Measurements from ENCODE around the gene ELOVL6. TPM values are rescaled to one million over a fixed set of nuclear protein-coding genes. Genes with fewer than 3 reads are reported as not detected.

The ELOVL6 gene
- total RNA-seq, 4 donors from 2014 or later = 0.10 to 0.42 (median 0.13) TPM; not detected in 1

DNA sequence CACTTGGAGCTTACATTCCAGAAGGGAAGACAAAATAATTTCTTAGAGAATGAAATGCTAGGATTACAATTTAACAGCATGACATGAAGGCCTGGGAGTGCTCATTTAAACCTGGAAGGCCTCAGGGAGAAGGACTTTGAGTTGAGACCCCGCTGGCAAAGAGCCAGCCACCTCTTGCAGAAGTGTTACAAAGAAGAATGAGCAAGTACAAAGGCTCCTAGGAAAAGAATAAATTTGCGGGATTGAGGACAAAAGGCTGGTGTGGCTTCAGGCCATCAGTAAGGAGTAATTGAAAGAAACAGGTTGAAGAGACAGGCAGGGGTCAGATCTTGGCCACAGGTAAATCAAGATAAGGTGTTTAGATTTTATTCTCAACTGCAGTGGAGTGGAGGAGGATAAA is 3.1 kb upstream of the ELOVL6 start:
- Histone ChIP-seq H3K4me1 (no peaks in the 10 kb centered on the region), H3K27me3 (no peaks in the 10 kb centered on the region), H3K36me3 (no peaks in the 10 kb centered on the region), H3K9me3 (no peaks in the 10 kb centered on the region), H3K27ac (no peak overlapping the region), H3K4me3 (no peak overlapping the region)
- DNase-seq (no peak), ATAC-seq (no peak)
- no peak for TF ChIP-seq POLR2A (IDR thresholded peaks at IDR 0.05)
- TF ChIP-seq CTCF (IDR thresholded peaks at IDR 0.05 in 4 of 5, conservative IDR thresholded peaks at IDR 0.05 in 1 of 5) = no peak
- intact Hi-C loops (cut with DNase I; ENCODE audit: low total_unique reads) (no loop called here), in situ Hi-C loops (cut with MboI; ENCODE audit: low sequenced_read_pairs in 4 of 4) (loop anchor here in 3 of 4 donors (10.0 to 25.0 kb wide), 2 partner anchors 147 to 311 kb away; no protein-coding TSS in a partner anchor)

DNA sequence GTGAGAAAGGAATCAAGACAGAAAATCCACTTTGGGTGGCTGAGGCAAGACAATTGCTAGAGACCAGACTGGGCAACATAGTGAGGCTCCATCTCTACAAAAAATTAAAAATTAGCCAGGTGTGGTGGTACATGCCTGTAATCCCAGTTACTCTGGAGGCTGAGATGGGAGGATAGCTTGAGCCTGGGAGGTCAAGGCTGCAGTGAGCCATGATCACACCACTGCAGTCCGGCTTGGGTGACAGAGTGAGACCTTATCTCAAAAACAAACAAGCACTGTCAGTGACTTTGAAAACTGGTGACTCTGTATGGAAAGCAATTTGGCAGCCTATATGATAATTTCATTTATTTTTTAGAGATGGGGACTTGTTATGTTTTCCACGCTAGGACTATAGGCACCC is 2.3 kb upstream of the ELOVL6 start:
- intact Hi-C loops (cut with DNase I; ENCODE audit: low total_unique reads) (no loop called here), in situ Hi-C loops (cut with MboI; ENCODE audit: low sequenced_read_pairs in 4 of 4) (loop anchor here in 3 of 4 donors (10.0 to 25.0 kb wide), 2 partner anchors 146 to 312 kb away; no protein-coding TSS in a partner anchor)

GRCh38 chr4:110198049-110198434 is 373 bp downstream of the ELOVL6 start:
- in situ Hi-C loops (cut with MboI; ENCODE audit: low sequenced_read_pairs in 4 of 4) (no loop called here), intact Hi-C loops (cut with DNase I; ENCODE audit: low total_unique reads) (loop anchor here (5.0 to 10.0 kb wide), 2 partner anchors 89 to 493 kb away; partner anchors contain the start of gene CASP6)
- Histone ChIP-seq H3K4me1 (no peaks in the 10 kb centered on the region), H3K27me3 (no peaks in the 10 kb centered on the region), H3K36me3 (no peaks in the 10 kb centered on the region), H3K27ac (peak overlapping the region in 1 of 4 donors; percentile 33), H3K9me3 (no peaks in the 10 kb centered on the region), H3K4me3 (peak overlapping the region; percentile 70 to 81 (median 75))
- no peak for DNase-seq
- TF ChIP-seq POLR2A (IDR thresholded peaks at IDR 0.05) = no peak
- no peak for ATAC-seq

More for the DNA sequence above, 2.3 kb upstream of the ELOVL6 start:
- Histone ChIP-seq H3K9me3 (no peaks in the 10 kb centered on the region), H3K36me3 (no peaks in the 10 kb centered on the region), H3K4me3 (no peak overlapping the region), H3K27ac (no peak overlapping the region), H3K27me3 (no peaks in the 10 kb centered on the region), H3K4me1 (no peaks in the 10 kb centered on the region)
- TF ChIP-seq POLR2A (IDR thresholded peaks at IDR 0.05) (no peak), CTCF (IDR thresholded peaks at IDR 0.05 in 4 of 5, conservative IDR thresholded peaks at IDR 0.05 in 1 of 5) (no peak)
- ATAC-seq (no peak), DNase-seq (no peak)

DNA sequence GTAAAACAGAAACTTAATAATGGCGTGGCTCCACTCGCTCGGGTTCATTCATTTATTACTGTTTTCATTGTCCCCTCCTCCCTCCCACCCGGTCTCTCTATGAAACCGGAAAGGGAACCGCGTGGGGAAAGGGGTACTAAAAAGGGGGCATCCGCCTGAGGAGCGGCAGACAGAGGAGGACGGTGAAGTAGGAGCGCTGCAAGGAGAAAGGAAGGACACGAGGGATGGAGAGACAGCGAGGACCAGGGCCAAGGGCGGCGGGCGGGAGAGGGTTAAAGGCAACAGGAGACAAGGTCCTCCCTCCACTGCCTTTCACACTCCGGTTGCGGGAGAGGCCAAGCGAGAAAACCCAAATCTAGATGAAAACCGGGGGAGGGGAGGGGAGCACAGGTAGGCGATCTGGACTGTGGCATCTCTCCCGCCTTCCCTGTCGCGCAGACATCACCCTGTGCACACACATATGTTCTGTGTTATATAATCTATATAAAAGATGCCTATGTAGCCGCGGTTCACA is 829 bp downstream of the ELOVL6 start:
- Histone ChIP-seq H3K9me3 (no peaks in the 10 kb centered on the region), H3K36me3 (no peaks in the 10 kb centered on the region), H3K27ac (peak overlapping the region in 2 of 4 donors; percentile 33 to 70), H3K4me3 (peak overlapping the region; percentile 70 to 81 (median 75)), H3K4me1 (no peaks in the 10 kb centered on the region), H3K27me3 (no peaks in the 10 kb centered on the region)
- no peak for DNase-seq
- in situ Hi-C loops (cut with MboI; ENCODE audit: low sequenced_read_pairs in 4 of 4) (no loop called here), intact Hi-C loops (cut with DNase I; ENCODE audit: low total_unique reads) (loop anchor here (5.0 to 10.0 kb wide), 2 partner anchors 90 to 493 kb away; partner anchors contain the start of gene CASP6)
- TF ChIP-seq CTCF (IDR thresholded peaks at IDR 0.05 in 4 of 5, conservative IDR thresholded peaks at IDR 0.05 in 1 of 5) (no peak), POLR2A (IDR thresholded peaks at IDR 0.05) (no peak)
- ATAC-seq = no peak

DNA sequence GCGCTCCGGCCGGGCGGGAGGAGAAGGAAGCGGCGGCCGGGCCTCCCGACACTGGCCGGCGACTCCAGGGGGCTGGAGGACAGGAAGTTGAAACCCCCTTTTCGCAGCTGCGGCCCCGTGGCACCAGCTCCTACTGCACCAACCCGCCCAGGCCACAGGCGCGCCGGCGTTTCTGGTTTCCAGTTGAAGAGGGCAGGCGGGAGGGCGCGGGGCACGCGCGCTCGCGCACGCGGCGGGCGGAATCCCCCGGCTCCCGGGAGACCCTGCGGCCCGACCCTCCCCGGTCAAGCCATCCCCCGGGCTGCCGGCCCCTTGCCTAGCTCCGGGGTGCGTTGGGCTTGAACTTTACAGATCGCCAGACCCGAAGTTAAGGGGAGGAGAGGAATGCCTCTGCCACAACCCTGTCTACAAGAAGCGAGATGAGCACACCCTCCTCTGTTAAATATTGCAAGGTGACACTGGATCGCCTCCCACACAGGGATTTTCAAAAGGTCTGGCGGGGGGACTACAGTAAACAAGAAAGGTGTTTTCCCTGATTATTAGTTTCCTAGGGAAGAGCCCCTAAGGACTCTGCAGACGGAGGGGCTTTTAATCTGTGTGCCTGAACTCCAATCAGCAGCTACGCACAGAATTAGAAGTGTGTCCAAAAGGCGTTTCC is 1.4 kb downstream of the ELOVL6 start:
- Histone ChIP-seq H3K9me3 (no peaks in the 10 kb centered on the region), H3K27me3 (no peaks in the 10 kb centered on the region), H3K4me3 (peak overlapping the region; percentile 70 to 81 (median 75)), H3K36me3 (no peaks in the 10 kb centered on the region), H3K4me1 (no peaks in the 10 kb centered on the region), H3K27ac (peak overlapping the region; percentile 57 to 70 (median 62))
- TF ChIP-seq CTCF (IDR thresholded peaks at IDR 0.05 in 4 of 5, conservative IDR thresholded peaks at IDR 0.05 in 1 of 5) (no peak), POLR2A (IDR thresholded peaks at IDR 0.05) (no peak)
- ATAC-seq (peak; percentile 43 to 58), DNase-seq (peak in 1 of 2 donors; percentile 5)
- in situ Hi-C loops (cut with MboI; ENCODE audit: low sequenced_read_pairs in 4 of 4) (no loop called here), intact Hi-C loops (cut with DNase I; ENCODE audit: low total_unique reads) (loop anchor here (5.0 to 10.0 kb wide), 2 partner anchors 90 to 492 kb away; partner anchors contain the start of gene CASP6)
